H9 (cell line): ENCODE results near the gene CKB. TPM values are rescaled to one million over a fixed set of nuclear protein-coding genes. Genes with fewer than 3 reads are reported as not detected.
A peak's percentile ranks its signal among the peaks of the same experiment; 100 is the strongest.

Experiments used
- DNase-seq: peaks from one replicate; pipeline ENCODE4 v3.0.0-alpha.2; 2017
- H2AFZ ChIP-seq: one replicate; pipeline ENCODE4 v1.6.1; 2013; ENCODE audit warnings: mild to moderate bottlenecking, low read length, control low read depth, moderate library complexity
- H2AK5ac ChIP-seq: 2 replicates; pipeline ENCODE4 v1.6.1; 2013; ENCODE audit warnings: low read length, control low read depth, mixed read lengths; ENCODE audit not compliant: insufficient read length
- H2BK120ac ChIP-seq: one replicate; pipeline ENCODE4 v1.6.1; 2013; ENCODE audit warnings: low read depth, mild to moderate bottlenecking, low read length, control low read depth, inconsistent platforms; ENCODE audit not compliant: poor library complexity, severe bottlenecking
- H2BK12ac ChIP-seq: 2 replicates; pipeline ENCODE4 v1.6.1; 2013; ENCODE audit warnings: low read length, control low read depth, mixed read lengths, low read depth; ENCODE audit not compliant: insufficient read length
- H2BK15ac ChIP-seq: 2 replicates; pipeline ENCODE4 v1.6.1; 2013; ENCODE audit warnings: low read depth, low read length, control low read depth
- H2BK20ac ChIP-seq: one replicate; pipeline ENCODE4 v1.6.1; 2013; ENCODE audit warnings: low read depth, mild to moderate bottlenecking, low read length, control low read depth, inconsistent platforms; ENCODE audit not compliant: poor library complexity, severe bottlenecking
- H2BK5ac ChIP-seq: 2 replicates; pipeline ENCODE4 v1.6.1; 2013; ENCODE audit warnings: low read length, control low read depth, mixed read lengths; ENCODE audit not compliant: insufficient read length
- H3K14ac ChIP-seq: 2 replicates; pipeline ENCODE4 v1.6.1; 2013; ENCODE audit warnings: low read length, control low read depth; ENCODE audit not compliant: insufficient read depth
- H3K18ac ChIP-seq: 2 replicates; pipeline ENCODE4 v1.6.1; 2013; ENCODE audit warnings: low read depth, mild to moderate bottlenecking, mixed read lengths, low read length, control low read depth; ENCODE audit not compliant: insufficient read length
- H3K23ac ChIP-seq: 2 replicates; pipeline ENCODE4 v1.6.1; 2013; ENCODE audit warnings: low read length, control low read depth, mixed read lengths, low read depth; ENCODE audit not compliant: insufficient read length
- H3K23me2 ChIP-seq: 2 replicates; pipeline ENCODE4 v1.6.1; 2013; ENCODE audit warnings: low read depth, mild to moderate bottlenecking, mixed read lengths, low read length, control low read depth; ENCODE audit not compliant: insufficient read length, poor library complexity, severe bottlenecking
- H3K27ac ChIP-seq: 2 replicates; pipeline ENCODE4 v1.5.1; 2013; ENCODE audit warnings: low read length, control low read depth, mixed read lengths, low read depth; ENCODE audit not compliant: insufficient read length
- H3K27me3 ChIP-seq: 2 replicates; pipeline ENCODE4 v1.6.1; 2013; ENCODE audit warnings: low read length, control low read depth, inconsistent platforms; ENCODE audit not compliant: insufficient read depth
- H3K4ac ChIP-seq: 2 replicates; pipeline ENCODE4 v1.6.1; 2013; ENCODE audit warnings: low read depth, mild to moderate bottlenecking, control low read depth, inconsistent platforms, low read length, moderate library complexity
- H3K4me1 ChIP-seq: 2 replicates; pipeline ENCODE4 v1.6.1; 2013; ENCODE audit warnings: low read length, control low read depth, inconsistent platforms; ENCODE audit not compliant: insufficient read depth
- H3K4me2 ChIP-seq: 2 replicates; pipeline ENCODE4 v1.6.1; 2013; ENCODE audit warnings: low read length, control low read depth, mixed read lengths; ENCODE audit not compliant: insufficient read length, insufficient read depth
- H3K56ac ChIP-seq: 2 replicates; pipeline ENCODE4 v1.6.1; 2013; ENCODE audit warnings: low read depth, mild to moderate bottlenecking, mixed read lengths, low read length, control low read depth; ENCODE audit not compliant: insufficient read length
- H3K79me1 ChIP-seq: 2 replicates; pipeline ENCODE4 v1.6.1; 2013; ENCODE audit warnings: low read depth, mild to moderate bottlenecking, moderate library complexity, low read length, control low read depth, inconsistent platforms; ENCODE audit not compliant: insufficient read depth, poor library complexity, severe bottlenecking
- H3K79me2 ChIP-seq: 2 replicates; pipeline ENCODE4 v1.6.1; 2013; ENCODE audit warnings: low read length, control low read depth, inconsistent platforms; ENCODE audit not compliant: insufficient read depth
- H3K9ac ChIP-seq: 2 replicates; pipeline ENCODE4 v1.6.1; 2013; ENCODE audit warnings: low read length, control low read depth, mixed read lengths; ENCODE audit not compliant: insufficient read length; ENCODE audit errors: extremely low read depth
- H3K9me3 ChIP-seq: one replicate; pipeline ENCODE4 v1.6.1; 2013; ENCODE audit warnings: low read depth, low read length, inconsistent platforms; ENCODE audit not compliant: control insufficient read depth
- H3T11ph ChIP-seq: one replicate; pipeline ENCODE4 v1.6.1; 2013; ENCODE audit warnings: mild to moderate bottlenecking, low read length, control low read depth, inconsistent platforms
- H4K20me1 ChIP-seq: one replicate; pipeline ENCODE4 v1.6.1; 2013; ENCODE audit not compliant: control insufficient read depth, insufficient read length, insufficient read depth
- H4K5ac ChIP-seq: 2 replicates; pipeline ENCODE4 v1.6.1; 2013; ENCODE audit warnings: low read depth, mild to moderate bottlenecking, mixed read lengths, low read length, control low read depth; ENCODE audit not compliant: insufficient read length
- H4K8ac ChIP-seq: replicated peaks from 2 replicates; pipeline ENCODE4 v1.6.1; 2013; ENCODE audit warnings: low read length, control low read depth, mixed read lengths, low read depth; ENCODE audit not compliant: insufficient read length
- H4K91ac ChIP-seq: 2 replicates; pipeline ENCODE4 v1.6.1; 2013; ENCODE audit warnings: low read depth, mild to moderate bottlenecking, moderate library complexity, mixed read lengths, low read length, control low read depth; ENCODE audit not compliant: insufficient read length
- H3K27ac Mint-ChIP-seq, 3 experiments: 2 replicates in 2 of 3; 3 replicates in 1 of 3; pipeline ENCODE4 v1.8.0; 2020 to 2021; ENCODE audit warnings: mixed read lengths in 3 of 3, mild to moderate bottlenecking in 1 of 3, moderate library complexity in 1 of 3
- H3K27me3 Mint-ChIP-seq: 2 replicates; pipeline ENCODE4 v1.8.0; 2021; ENCODE audit warnings: low read depth, mild to moderate bottlenecking, moderate library complexity, mixed read lengths
- H3K36me3 Mint-ChIP-seq, 3 experiments: 2 replicates in 2 of 3; 3 replicates in 1 of 3; pipeline ENCODE4 v1.8.0; 2020 to 2021; ENCODE audit warnings: low read depth in 3 of 3, mixed read lengths in 3 of 3; ENCODE audit not compliant: insufficient read depth in 1 of 3
- H3K4me1 Mint-ChIP-seq, 2 experiments: 2 replicates each; pipeline ENCODE4 v1.8.0; 2020; ENCODE audit warnings: mixed read lengths in 2 of 2
- H3K4me3 Mint-ChIP-seq, 2 experiments: 2 replicates in 1 of 2; 3 replicates in 1 of 2; pipeline ENCODE4 v1.8.0; 2020 to 2021; ENCODE audit warnings: mild to moderate bottlenecking in 2 of 2, mixed read lengths in 2 of 2, moderate library complexity in 1 of 2
- H3K9me3 Mint-ChIP-seq, 2 experiments: 2 replicates in 1 of 2; 3 replicates in 1 of 2; pipeline ENCODE4 v1.8.0; 2020; ENCODE audit warnings: mild to moderate bottlenecking in 2 of 2, mixed read lengths in 2 of 2, moderate library complexity in 1 of 2
- CTCF ChIP-seq: fragments of 200-600 bp; sonication (generic); conservative IDR thresholded peaks from 3 replicates; pipeline ENCODE4 v1.8.0; 2021; ENCODE audit warnings: antibody characterized with exemption, mild to moderate bottlenecking
- WGBS: extraction: QIAGEN DNeasy Blood & Tissue Kit; methylation state at CpG from one replicate; pipeline ENCODE4 v1.1.7; 2013; ENCODE audit warnings: missing lambda C conversion rate, low lambda C conversion rate, mixed read lengths; ENCODE audit not compliant: insufficient read length; ENCODE audit errors: extremely low coverage; 5-methylcytosine and 5-hydroxymethylcytosine counted together
- total RNA-seq: library from RNA; stranded (reverse); gene quantifications from 2 replicates; pipeline ENCODE4 v1.2.1, GENCODE V29; 2021

The CKB gene
- total RNA-seq, 1 experiment from 2014 or later = 517 TPM

GRCh38 chr14:103530831-103531230, 8.2 kb upstream of the CKB start:
- Histone ChIP-seq H3K79me2 (peaks cover 10% of the 10 kb centered on the region; the same call in 1 of the 2 replicates), H2BK15ac (no peak overlapping the region), H3K14ac (no peak overlapping the region), H4K20me1 (peaks cover 4% of the 10 kb centered on the region), H3K4me1 (no peaks in the 10 kb centered on the region; the same call in 1 of the 2 replicates), H4K5ac (no peak overlapping the region), H2AFZ (no peak overlapping the region), H2AK5ac (no peak overlapping the region), H4K91ac (no peak overlapping the region), H3K18ac (no peak overlapping the region), H3K4me2 (no peak overlapping the region), H3K23me2 (peaks cover 8% of the 10 kb centered on the region), H3K9ac (no peak overlapping the region), H3K27me3 (no peaks in the 10 kb centered on the region), H2BK12ac (no peak overlapping the region), H3K56ac (no peak overlapping the region), H3K23ac (no peak overlapping the region), H2BK20ac (no peak overlapping the region), H3T11ph (no peak overlapping the region), H2BK5ac (no peak overlapping the region), H4K8ac (no peak overlapping the region), H3K4ac (no peak overlapping the region), H2BK120ac (no peak overlapping the region), H3K79me1 (peaks cover 13% of the 10 kb centered on the region), H3K9me3 (no peaks in the 10 kb centered on the region), H3K27ac (no peak overlapping the region)
- H3K27ac Mint-ChIP-seq = no peak overlapping the region
- H3K4me1 Mint-ChIP-seq = peaks cover 11 to 22% of the 10 kb centered on the region in 2 experiments
- no peak for DNase-seq
- H3K27me3 Mint-ChIP-seq = peaks cover 8% of the 10 kb centered on the region
- no CpG with 5 or more reads among the region's 11 CpGs for WGBS
- H3K36me3 Mint-ChIP-seq = peaks cover 0 to 8% (median 4%) of the 10 kb centered on the region in 3 experiments; a peak in 5 of 7 replicates
- no peaks in the 10 kb centered on the region; a peak in 2 of 5 replicates for H3K9me3 Mint-ChIP-seq
- TF ChIP-seq CTCF = no peak
- H3K4me3 Mint-ChIP-seq = peak overlapping the region; percentile 91 to 97; a peak in 3 of 5 replicates
